Measurements from ENCODE around the gene AQP9.
A peak's percentile ranks its signal among the peaks of the same experiment; 100 is the strongest.
"Not testable (repeated sequence)": the region's sequence is repeated elsewhere in the genome, so short reads cannot be mapped to it uniquely, and the experiment has no call there.

AQP9 gene

GRCh38 chr15:58182460-58183163 is 44.4 kb downstream of the AQP9 start:
- DNase-seq: no peak

- no peak for DNase-seq
Observed at GRCh38 chr15:58185439-58185838, 47.3 kb downstream of the AQP9 start.

GRCh38 chr15:58189148-58189811 is 51.1 kb downstream of the AQP9 start:
- DNase-seq: no peak

GRCh38 chr15:58190419-58190818 is 52.2 kb downstream of the AQP9 start:
- no peak for DNase-seq

- DNase-seq: not testable (repeated sequence)
Observed at GRCh38 chr15:58193636-58194035, 55.5 kb downstream of the AQP9 start.

GRCh38 chr15:58200739-58201138 is 62.6 kb downstream of the AQP9 start:
- DNase-seq: no peak

- no peak for DNase-seq
Observed at GRCh38 chr15:58201516-58201915, 63.3 kb downstream of the AQP9 start.

GRCh38 chr15:58203537-58203936 is 65.4 kb downstream of the AQP9 start:
- DNase-seq: no peak

- DNase-seq: no peak
Observed at GRCh38 chr15:58206151-58206550, 68.0 kb downstream of the AQP9 start.

GRCh38 chr15:58208217-58208616 is 70.0 kb downstream of the AQP9 start:
- not testable (repeated sequence) for DNase-seq

- DNase-seq: peak; percentile 50
Observed at GRCh38 chr15:58209007-58209481, 70.9 kb downstream of the AQP9 start.

GRCh38 chr15:58210031-58210430 is 71.8 kb downstream of the AQP9 start:
- DNase-seq: not testable (repeated sequence)

GRCh38 chr15:58212909-58213526 is 74.8 kb downstream of the AQP9 start:
- no peak for DNase-seq

- DNase-seq: no peak
Observed at GRCh38 chr15:58213587-58214338, 75.6 kb downstream of the AQP9 start.

- DNase-seq: no peak
Observed at GRCh38 chr15:58214591-58215340, 76.6 kb downstream of the AQP9 start.

GRCh38 chr15:58217460-58217859 is 79.3 kb downstream of the AQP9 start:
- DNase-seq: no peak

- no peak for DNase-seq
Observed at GRCh38 chr15:58221591-58222241, 83.5 kb downstream of the AQP9 start.

GRCh38 chr15:58222679-58223078 is 84.5 kb downstream of the AQP9 start:
- DNase-seq: no peak

- DNase-seq: no peak
Observed at GRCh38 chr15:58223432-58223831, 85.3 kb downstream of the AQP9 start.

- DNase-seq: no peak
Observed at GRCh38 chr15:58224068-58224467, 85.9 kb downstream of the AQP9 start.

GRCh38 chr15:58227706-58228543 is 89.7 kb downstream of the AQP9 start:
- peak; percentile 57 for DNase-seq
